Adipose tissue (tissue), 3 donors: ENCODE results near the gene SAYSD1. TPM values are rescaled to one million over a fixed set of nuclear protein-coding genes. Genes with fewer than 3 reads are reported as not detected.

Experiments
- H3K27ac ChIP-seq: one replicate; pipeline ENCODE4 v1.5.1; 2013; ENCODE audit warnings: low read depth, low read length
- WGBS, 3 donors: extraction: QIAGEN DNeasy Blood & Tissue Kit; methylation state at CpG; one replicate each; pipeline ENCODE4 v1.1.7; 2013; 5-methylcytosine and 5-hydroxymethylcytosine counted together
- polyA plus RNA-seq, 3 donors: library from polyadenylated mRNA; stranded (reverse); fragments of 200-250 nt; gene quantifications; one replicate each; pipeline ENCODE4 v1.2.3, GENCODE V29; 2013
- donor health status: healthy with polysubstance abuse.
- donor health status: Bipolar disorder and iron deficiency.
- donor health status: healthy.

Gene SAYSD1
- polyA plus RNA-seq, 3 donors: 6.3 to 13.6 (median 8.2) TPM

DNA sequence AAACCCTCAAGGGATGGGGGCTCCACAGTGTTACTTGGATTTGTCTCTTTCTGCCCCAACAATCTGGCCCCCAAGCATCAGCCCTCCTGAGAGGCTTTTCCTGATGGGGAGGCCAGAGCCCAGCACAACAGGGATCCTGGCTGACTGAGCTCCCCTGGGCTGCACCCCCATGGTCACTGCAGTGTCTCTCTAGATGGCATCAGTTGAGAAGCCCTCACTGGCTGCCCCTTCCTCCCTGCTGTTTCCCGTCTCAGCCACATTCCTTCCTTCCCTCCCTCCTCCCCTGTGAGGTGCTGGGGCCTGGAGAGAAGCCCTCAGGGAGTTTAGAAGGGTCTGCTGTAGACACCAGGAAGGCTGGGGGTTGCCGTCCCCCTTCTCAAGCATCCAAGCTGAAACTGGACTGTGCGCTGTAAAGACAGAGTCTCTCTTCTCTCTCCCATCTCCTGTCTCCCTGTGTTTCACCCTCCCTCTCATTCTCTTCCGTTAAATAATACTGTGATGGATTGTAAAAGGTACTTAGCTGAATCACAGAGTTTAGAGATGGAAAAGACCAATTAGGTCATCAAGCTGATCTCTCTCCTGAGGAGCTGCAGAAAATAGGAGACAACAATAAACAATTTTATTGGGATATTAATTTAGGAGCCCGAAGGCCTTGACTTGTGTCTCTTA is 29.7 kb downstream of the SAYSD1 start:
- WGBS, 3 donors: 64 to 78% (median 75%) methylated on average over 5 of the region's 5 CpGs
- no peak overlapping the region for H3K27ac ChIP-seq

DNA sequence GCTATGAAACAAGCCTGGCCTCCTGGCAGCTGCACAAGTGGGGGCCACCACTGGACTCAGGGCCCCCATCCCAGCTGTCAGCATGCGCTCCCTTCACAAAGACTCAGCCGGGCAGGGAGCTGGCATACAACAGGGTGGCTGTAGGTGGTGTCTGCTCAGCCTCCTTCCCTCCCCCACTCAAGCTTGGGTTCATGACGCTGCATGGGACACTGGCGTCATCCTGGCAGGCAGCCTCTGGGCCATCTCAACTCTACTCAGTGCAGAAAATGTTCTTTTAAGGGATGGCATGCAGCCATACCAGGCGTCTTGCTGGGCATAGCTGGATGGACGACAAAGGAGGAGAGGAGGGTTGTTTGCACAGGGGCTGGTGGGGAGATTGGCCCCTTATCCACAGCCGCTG is 30.5 kb downstream of the SAYSD1 start:
- 87 to 90% (median 89%) methylated on average over 7 of the region's 7 CpGs for WGBS, 3 donors
- no peak overlapping the region for H3K27ac ChIP-seq

DNA sequence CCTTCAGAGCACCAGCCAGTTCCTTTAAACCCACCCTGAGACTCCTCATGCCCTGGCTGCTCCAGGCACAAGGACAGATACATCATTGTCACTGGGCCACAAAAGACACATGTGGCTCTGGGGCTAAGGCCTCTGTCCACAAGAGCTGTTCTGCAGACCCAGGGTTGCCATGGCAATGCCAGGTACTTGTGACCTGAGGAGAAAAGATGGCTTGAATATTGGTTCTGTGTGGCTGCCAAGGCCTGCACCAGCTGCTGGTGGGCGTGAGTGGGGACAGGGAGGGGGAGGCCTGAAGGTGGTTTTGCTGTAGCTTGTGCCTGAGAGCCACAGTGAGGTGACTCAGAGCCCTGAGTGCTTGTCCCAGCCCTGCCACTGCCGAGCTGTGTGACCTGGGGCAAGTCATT is 31.8 kb downstream of the SAYSD1 start:
- no peak overlapping the region for H3K27ac ChIP-seq
- 52 to 82% (median 71%) methylated on average over 2 of the region's 2 CpGs for WGBS, 3 donors

DNA sequence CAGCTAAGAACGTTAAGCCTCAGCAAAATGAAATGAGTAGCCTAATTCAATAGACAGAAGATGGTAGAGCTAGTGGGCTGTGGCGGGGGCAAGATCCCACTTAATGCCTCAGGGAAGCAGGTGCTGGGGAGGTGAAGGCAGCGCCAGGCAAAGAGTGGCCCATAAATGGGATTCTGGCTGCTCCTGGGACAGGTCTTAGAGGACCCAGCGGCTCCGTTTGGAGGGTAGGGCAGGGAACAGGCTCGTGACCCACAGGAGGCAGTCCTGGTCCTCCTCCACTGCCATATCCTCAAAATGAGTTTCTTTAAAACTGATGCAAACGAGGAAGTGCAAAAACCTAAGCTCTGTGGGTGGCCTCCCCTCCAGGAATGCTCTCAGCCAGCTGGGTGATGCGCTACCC is 32.7 kb downstream of the SAYSD1 start:
- 70 to 87% (median 85%) methylated on average over 8 of the region's 8 CpGs for WGBS, 3 donors

DNA sequence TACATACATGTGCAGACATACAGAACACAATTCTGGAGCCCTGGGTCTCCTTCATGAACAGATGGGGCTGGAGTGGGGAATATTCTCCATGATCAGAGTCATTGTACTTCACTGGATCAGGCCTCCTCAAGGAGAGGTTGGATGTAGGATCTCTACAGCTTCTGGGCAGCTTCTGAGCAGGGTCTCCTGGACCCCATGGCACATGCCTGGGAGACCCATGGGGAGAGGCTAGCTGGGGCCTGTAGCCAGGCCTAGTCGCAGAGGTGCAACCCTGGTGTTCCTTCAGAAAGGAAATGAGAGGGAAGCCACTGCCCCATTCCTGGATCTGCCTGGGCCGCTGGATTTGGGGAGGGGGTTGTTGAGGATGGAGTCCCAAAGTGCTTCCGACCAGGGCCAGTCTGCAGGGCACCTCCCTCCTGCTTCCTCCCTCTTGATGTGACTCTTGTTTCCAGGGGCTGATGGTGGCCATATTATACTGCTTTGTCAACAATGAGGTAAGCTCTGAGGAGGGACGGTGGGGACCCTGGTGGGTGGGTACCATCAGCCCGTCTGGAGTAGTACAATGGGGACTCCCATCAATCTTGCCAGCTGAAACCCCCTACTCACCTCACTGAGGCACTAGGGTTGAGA is 34.6 kb downstream of the SAYSD1 start:
- H3K27ac ChIP-seq: no peak overlapping the region
- WGBS, 3 donors: 79 to 91% (median 86%) methylated on average over 5 of the region's 5 CpGs

More for the DNA sequence above, 32.7 kb downstream of the SAYSD1 start:
- H3K27ac ChIP-seq: no peak overlapping the region

DNA sequence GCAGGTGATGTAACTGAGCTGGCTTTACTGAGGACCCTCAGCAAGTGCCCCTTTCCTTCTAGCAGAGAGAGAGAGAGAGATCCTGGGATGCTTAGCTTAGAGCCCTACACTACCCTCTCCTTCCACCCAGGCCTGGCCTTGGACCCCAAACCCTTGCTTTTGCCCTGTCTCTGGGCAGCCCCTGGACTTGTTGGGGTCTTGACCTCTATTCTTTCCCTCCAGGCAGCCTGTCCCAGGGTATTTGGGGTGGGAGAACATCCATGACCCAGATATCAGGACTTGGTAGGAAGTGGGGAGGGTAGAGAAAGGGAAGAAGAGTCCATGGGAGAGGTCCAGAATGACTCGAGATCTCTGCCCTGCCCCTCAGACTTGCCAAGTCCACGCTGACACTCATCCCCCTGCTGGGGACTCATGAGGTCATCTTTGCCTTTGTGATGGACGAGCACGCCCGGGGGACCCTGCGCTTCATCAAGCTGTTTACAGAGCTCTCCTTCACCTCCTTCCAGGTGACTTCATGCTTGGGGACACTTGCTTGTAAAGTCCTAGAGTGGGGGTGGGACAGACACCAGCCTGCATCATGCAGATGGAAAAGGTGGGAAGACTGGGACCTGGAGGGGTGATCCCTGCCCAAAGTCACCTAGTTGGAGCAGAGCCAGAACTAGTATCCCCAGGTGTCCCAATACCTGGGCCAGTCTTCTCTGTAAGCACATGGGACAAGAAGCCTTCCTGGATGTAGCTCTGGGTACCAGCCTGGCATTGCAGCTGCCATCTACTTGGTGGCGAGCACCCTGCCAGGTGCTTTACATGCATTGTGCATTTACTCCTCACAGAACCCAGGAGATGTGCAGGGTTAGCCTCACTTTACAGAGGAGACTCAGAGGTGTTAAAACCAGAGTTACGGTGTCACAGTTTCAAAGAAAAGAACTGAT is 35.5 kb downstream of the SAYSD1 start:
- WGBS, 3 donors: 77 to 93% (median 80%) methylated on average over 8 of the region's 8 CpGs
- no peak overlapping the region for H3K27ac ChIP-seq

DNA sequence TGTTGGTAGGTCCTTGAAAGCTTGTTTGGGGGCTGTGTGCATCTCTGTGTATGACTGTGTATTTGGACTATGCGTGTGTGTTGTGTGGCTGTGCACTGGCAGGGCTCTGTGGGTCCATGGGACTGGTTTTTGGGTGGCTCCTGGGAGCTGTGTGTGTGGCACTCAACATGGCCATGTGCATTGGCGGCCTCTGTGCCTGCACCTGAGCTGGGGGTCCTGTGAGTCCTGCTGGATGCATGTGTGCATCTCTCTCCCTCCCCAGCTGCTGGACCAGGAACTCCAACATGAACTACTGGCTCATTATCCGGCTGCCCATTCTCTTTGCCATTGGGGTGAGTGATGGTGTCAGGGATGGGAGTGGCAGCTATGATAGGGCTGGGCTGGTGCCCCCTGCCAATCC is 36.3 kb downstream of the SAYSD1 start:
- no peak overlapping the region for H3K27ac ChIP-seq
- 70 to 92% (median 89%) methylated on average over 3 of the region's 3 CpGs for whole genome bisulfite sequencing, 3 donors

DNA sequence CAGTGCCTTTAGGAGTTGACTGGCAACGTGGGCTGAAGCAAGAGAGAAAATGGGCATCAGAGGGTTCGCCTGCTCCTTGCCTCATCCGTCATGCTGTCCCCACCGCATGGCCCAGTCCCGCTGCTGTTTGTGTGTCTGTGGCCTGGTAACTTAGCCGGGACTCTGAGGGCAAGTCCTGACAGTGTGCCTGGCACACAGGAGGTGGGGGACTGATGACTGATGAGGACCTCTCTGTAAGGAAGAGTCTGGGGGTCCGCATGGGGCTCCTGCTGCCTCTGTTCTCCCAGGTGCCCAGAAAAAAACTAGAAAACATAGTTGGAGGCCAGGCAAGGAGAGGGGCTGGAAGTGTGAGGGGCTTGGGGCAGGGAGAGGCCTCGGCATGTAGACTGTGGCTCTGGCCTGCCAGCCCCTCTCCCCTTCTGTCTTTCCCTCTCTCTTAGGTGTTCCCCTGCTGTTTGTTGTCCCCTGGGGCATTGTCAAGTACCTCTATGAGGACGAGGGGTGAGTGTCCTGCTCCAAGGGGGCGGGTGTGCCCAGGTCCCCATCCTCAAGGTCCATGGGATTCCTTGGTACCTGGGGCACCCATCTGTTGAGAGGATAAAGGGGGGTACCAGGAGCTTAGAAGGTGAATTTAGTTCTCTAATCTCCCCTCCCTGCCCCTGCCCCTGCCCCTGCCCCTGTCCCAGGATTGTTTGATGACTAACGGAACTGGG is 36.9 kb downstream of the SAYSD1 start:
- WGBS, 3 donors: 85 to 91% (median 86%) methylated on average over 11 of the region's 11 CpGs
- no peak overlapping the region for H3K27ac ChIP-seq

DNA sequence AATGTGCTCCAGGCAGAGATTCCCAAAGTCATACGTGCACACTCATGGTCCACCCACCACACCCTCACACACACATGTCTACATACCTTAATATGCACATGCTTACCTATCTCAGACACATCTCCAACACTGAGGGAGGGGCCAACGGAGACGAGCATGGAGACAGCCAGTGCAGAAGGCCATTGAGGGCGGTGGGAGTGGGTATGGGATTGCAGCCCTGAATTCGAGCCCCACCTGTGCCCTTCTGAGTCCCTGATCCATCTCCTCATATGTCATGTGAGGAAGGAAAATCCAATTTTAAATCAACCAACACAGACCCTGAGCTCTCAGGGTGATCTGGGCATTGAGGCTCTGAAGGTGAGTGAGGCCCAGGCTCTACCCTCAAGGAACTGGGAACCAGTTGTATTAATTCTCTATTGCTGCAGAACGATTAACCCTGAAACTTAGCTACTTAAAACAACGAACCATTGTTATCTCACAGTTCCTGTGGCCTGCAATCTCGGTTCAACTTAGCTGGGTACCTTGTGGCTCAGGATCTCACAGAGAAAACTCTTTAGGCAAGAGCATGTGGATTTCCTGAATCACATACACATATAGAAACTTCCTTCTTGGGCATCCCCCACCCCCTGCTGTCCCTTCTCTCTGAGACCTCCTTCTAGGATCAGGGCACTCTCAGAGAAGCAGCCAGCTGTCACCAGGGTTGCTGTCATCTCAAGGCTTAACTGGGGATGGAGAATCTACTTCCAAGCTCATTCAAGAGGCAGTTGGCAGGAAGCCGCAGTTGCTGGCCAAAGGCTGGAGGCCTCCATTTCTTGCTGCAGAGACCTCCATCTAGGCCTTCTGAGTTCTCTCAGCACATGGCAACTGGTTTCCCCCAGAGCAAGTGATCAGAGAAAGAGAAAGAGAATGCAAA is 38.1 kb downstream of the SAYSD1 start:
- 72 to 77% (median 75%) methylated on average over 9 of the region's 9 CpGs for WGBS, 3 donors
- H3K27ac ChIP-seq: no peak overlapping the region

DNA sequence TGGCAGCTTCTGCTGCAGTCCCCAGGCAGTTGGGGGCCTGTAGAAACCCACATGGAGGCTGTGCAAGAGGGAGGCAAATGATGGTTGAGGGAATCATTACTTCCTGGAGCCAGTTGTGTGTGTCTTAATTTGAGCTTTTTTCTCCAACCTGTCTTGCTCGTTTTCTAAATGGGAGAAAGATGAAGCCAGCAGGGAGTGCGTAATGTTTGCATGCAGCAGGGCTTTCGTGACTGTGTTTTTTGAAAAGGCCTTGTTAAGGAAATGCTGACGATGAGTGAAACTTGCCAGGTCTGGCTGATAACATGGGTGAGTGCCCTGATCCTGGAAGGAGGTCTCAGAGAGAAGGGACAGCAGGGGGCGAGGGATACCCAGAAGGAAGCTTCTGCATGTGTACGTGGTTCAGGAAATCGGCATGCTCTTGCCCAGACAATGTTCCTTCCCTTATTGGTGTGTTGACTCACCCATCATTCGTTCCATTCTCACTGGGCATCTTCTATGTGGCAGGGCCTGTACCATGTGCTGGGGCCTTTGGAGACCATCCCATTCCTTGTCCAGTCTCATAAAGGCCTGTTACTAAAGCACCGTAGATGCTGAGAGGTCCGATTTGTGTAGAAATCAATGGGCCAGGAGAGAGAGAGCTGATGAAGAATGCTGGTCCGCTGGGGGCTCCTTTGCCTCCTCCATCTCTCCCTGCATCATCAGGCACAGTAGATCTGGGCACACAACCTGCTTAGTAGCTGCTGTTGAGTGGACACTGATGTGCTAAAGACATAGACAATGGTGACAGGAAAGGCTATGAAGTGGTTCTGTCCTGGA is 39.0 kb downstream of the SAYSD1 start:
- 73 to 81% (median 79%) methylated on average over 11 of the region's 11 CpGs for WGBS, 3 donors

DNA sequence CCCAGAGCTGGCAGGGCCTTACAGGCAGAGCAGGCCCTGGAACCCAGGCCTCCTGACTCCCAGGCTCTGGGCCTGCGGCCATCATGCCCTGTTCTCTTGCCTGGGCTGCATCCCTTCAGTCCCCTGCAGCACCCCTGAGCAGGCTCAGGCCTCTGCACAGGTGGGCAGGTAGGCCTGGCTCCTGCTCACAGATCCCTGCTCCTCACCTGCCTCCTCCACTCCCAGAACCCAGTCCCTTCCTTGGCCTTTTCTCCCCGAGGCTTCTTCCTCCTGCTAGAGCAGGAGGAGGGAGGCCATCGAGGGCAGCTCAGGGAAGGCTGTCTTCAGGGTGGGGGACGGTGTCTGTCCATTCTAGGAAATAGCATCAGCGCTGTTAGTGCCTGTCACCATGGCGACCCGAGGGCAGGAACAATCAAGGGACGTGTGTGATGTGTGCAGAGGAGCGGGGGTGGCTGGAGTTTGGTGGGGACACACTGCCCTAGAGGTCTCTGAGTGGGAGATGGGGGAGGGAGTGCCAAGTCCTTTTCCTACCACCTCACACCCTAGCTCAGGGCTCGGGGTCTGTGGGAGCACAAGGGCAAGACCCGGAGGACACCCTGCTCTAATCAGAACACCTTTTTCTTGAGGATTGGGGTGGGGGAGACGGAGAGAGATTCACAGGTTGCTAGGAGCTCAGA is 39.8 kb downstream of the SAYSD1 start:
- no peak overlapping the region for H3K27ac ChIP-seq
- WGBS, 3 donors: 67 to 76% (median 71%) methylated on average over 12 of the region's 12 CpGs

More for the DNA sequence above, 39.0 kb downstream of the SAYSD1 start:
- H3K27ac ChIP-seq: no peak overlapping the region

DNA sequence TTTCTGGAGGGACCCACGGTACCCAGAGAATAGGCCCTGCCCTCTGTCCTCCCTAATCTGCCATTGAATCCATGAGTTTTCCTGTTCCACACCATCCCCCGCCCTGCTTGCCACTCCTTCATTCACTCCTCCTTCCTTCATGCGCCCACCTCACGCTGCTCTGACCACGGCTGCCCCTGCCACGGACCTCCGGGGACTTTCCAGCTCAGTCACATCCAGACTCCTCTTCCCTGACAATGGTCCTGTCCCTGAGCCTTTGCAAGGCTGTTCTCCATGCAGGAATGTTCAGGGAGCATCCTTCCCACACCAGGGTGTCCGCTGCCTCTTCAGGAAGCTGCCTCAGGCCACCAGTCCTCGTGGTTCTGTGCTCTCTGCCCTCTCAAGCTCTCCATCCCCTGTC is 40.5 kb downstream of the SAYSD1 start:
- 78 to 86% (median 84%) methylated on average over 9 of the region's 9 CpGs for WGBS, 3 donors
- H3K27ac ChIP-seq: no peak overlapping the region

DNA sequence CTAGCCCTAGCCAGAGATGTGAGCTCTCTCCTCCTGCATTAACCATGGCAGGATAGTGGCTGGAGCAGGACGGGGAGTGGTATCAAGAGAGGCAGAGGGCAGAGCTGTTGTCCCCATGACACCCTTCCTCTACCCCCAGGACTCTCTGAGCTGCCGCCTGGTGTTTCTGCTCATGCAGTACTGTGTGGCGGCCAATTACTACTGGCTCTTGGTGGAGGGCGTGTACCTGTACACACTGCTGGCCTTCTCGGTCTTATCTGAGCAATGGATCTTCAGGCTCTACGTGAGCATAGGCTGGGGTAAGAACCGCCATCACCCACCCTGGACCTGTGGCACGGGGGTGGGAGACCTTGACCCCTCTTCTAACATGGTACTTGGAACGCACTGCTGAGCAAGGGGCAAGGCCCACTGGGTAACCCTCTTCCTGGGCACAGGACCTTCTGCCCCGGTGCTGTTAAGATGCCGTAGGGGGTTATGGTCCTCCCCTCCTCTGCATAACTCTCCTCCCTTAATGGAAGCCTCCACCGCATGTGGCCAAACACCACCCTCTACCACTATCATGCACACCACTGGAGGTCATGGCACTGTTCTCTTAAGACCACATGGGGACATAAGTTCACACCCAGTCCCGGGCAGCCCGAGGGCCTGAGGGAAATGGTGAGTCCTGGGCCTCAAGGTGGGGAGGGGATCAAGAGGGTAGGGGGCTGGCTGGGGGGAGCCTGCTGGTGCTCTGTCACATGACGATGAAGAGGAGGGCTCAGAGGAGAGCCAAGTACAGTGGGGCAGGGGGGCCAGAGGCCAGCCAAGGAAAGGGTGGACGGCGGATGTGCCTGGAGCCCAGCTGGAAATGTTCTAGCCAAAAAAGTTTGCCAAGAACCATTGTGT is 41.3 kb downstream of the SAYSD1 start:
- 81 to 90% (median 86%) methylated on average over 17 of the region's 17 CpGs for WGBS, 3 donors
- no peak overlapping the region for H3K27ac ChIP-seq

DNA sequence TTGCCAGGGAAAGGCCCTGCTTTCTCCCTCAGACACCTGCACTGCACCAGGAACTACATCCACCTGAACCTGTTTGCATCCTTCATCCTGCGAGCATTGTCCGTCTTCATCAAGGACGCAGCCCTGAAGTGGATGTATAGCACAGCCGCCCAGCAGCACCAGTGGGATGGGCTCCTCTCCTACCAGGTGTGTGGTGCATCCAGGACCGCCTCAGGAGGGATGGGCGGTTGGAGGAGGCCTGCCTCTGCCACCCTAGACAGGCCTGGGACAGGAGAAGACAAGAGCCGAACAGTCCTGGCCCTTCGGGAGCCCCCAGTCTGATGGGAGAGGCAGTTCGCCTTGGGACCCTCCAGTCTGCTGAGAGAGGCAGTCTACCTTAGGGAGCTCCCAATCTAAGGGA is 42.2 kb downstream of the SAYSD1 start:
- 93 to 97% (median 96%) methylated on average over 9 of the region's 9 CpGs for WGBS, 3 donors
- no peak overlapping the region for H3K27ac ChIP-seq

DNA sequence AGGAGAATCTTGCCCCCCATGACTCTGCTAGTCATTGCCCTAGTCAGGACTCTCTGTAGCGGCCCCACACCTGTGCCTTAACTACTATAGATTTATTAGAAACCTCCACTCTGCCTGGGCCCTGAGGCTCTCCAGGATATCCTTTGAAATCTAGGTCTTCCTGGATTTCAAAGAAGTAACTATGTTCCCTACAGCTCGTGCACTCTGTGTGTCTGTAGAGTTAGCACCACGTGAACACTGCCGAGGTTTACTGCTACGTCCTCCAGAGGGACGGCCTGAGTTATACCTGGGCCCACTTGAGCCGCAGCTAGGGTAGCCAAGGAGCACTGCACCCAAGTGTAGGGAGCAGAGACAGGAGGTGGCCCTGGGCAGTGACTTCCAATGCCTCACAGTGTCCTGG is 46.6 kb downstream of the SAYSD1 start:
- no peak overlapping the region for H3K27ac ChIP-seq
- WGBS, 3 donors: 68 to 84% (median 75%) methylated on average over 7 of the region's 7 CpGs
